ENCODE results near the gene FHAD1. TPM values are rescaled to one million over a fixed set of nuclear protein-coding genes. Genes with fewer than 3 reads are reported as not detected.

Gene FHAD1
- total RNA-seq, 1 donor: 0.10 TPM

DNA sequence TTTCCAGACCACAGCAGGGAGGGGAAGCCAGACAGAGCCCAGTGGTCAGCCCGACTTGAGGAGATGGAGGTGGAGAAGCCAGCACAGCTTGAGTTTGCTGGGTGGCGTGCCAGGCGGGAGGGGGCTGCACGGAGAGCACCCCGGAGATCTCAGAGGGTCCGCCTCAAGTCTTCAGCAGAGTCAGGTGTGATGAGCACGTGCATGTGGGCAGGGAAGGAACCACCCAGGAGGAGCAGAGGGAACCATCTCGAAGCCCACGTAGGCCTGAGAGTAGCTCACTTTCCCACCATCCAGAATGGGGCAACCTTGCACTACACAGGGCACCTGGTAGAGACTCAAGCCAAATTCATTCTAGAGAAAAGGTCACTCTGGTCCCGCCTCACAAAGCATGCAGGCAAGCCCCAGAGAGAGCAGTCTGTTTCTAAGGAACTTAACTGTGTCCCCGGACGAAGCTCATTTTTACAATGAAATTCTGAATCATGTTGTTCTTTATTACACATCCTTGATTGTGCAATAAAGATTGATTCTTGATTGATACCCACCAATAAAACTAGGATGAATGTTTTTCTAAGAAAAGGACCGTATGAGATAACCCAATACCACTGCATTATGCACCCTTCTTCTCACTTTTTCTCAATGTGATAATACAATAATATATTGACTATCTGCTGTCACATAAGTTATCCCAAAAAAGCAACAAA lies 64.2 kb downstream of the FHAD1 start:
- H3K4me1 ChIP-seq (ENCODE audit: insufficient read depth, low read length): no peaks in the 10 kb centered on the region
- no peak overlapping the region for H3K4me3 ChIP-seq (ENCODE audit: low read length)
- no peaks in the 10 kb centered on the region for H3K27me3 ChIP-seq (ENCODE audit: insufficient read depth, low read length)
- no peaks in the 10 kb centered on the region for H3K9me3 ChIP-seq (ENCODE audit: low read depth, low read length)

DNA sequence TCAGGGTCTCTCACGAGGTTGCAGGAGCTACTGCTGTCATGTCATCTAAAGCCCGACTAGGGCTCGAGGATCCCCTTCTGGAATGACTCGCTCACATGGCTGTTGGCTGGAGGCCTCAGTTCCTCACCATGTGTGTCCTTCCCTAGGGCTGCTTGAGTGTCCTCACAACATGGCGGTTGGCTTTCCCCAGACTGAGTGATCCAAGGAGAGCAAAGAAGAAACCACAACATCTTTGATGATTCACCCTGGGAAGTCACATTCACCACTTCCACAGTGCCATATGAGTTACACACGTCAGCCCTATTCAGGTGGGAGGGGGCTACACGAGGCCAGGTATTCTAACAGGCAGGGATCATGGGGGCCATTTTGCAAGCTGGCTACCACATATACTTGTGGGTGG lies 64.9 kb downstream of the FHAD1 start:
- no peak overlapping the region for H3K4me3 ChIP-seq (ENCODE audit: low read length)
- H3K27me3 ChIP-seq (ENCODE audit: insufficient read depth, low read length): no peaks in the 10 kb centered on the region
- H3K4me1 ChIP-seq (ENCODE audit: insufficient read depth, low read length): no peaks in the 10 kb centered on the region
- H3K9me3 ChIP-seq (ENCODE audit: low read depth, low read length): no peaks in the 10 kb centered on the region

DNA sequence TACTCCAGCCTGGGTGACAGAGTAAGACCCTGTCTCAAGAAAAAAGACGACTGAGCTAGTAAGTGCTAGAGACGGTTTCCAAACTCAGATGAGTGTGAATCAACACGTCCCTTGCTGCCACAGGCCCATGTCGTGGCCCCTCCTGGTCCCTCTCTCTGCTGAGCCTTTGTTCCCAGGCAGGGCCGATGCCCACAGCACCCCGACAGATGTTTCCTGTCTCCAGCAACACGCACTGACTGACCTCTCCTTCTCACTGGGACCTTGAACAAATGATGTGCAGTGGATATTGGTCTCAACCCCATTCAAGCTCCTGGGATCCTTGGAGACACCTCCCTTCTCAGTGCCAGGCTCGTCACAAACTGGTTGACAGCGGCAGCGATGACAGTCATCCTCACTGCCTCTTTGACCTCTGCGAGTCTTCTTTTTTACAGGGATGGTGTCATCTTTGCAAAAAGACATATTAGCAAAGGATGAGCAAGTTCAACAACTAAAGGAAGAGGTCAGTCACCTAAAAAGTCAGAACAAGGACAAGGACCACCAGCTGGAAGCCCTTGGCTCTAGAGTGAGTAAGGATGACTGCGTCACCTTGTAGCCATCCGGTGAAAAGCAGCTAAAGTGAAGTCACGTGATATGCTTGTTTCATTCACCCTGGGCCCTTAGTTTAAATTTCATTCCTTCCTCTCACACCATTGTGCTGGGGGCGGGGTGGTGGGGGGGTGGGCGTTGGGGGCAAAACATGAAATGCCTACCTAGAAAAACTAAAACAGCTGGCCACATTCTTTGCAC lies 65.8 kb downstream of the FHAD1 start:
- Histone ChIP-seq H3K27me3 (ENCODE audit: insufficient read depth, low read length) (no peaks in the 10 kb centered on the region), H3K4me3 (ENCODE audit: low read length) (no peak overlapping the region), H3K4me1 (ENCODE audit: insufficient read depth, low read length) (no peaks in the 10 kb centered on the region), H3K9me3 (ENCODE audit: low read depth, low read length) (no peaks in the 10 kb centered on the region)

DNA sequence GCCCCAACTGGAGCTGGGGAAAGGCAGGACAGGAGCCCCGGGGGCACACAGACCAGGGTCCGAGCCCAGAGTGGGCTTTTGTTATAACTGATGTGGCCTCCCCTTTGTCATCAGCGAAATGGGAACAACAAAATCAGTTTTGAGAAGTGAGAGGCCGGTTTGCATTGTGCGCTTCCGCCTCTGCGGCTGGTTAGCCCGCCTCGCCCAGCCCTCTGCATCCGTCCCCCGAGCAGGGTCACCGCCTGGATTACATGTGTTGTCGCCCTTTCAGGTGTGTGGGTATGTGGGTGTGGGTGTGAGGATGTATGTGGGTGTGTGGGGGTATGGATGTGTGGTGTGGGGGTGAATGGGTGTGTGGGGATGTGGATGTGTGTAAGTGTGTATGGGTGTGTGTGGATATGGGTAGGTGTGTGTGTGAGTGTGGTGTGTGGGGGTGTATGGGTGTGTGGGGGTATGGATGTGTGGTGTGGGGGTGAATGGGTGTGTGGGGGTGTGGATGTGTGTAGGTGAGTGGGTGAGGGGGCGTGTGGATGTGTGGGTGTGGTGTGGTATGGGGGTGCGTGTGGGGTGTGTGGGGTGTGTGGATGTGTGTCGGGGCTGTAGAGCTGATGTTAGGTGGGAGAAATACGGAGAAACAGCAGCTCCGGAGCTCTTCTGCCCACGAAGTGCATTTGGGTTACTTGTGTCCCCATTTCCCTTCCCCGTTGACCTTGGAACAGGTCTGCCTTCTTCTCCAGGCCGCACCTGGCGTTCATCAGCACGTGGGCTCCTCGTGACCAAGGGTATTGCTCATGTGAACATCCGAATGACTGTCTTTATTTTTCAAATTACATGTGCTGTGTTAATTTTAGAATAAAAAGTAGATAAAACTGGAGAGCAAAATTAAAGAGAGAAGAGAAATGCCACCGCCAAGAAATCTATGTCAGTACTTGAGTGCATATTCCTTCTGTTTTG lies 67.6 kb downstream of the FHAD1 start:
- no peak overlapping the region for H3K4me3 ChIP-seq (ENCODE audit: low read length)
- H3K27me3 ChIP-seq (ENCODE audit: insufficient read depth, low read length): no peaks in the 10 kb centered on the region
- no peaks in the 10 kb centered on the region for H3K9me3 ChIP-seq (ENCODE audit: low read depth, low read length)
- no peaks in the 10 kb centered on the region for H3K4me1 ChIP-seq (ENCODE audit: insufficient read depth, low read length)

DNA sequence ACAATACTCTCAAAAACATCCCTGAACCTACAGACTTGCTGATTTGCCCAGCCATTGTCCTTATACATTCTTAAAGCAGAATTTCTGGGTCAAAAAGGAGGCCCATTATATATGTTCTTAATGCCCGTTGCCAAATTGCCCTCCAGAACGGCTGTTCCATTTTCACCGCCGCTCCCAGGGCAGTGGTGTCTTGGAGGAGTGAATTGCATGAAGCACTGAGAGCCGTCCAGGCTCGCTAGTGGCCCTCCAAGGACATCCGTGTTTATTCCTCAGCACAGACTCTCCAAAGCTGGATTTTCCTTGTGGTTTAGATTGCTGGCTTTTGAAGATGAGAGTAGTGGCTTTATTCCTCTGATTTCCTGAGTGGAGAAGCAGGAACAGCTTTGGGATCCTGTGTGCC lies 68.8 kb downstream of the FHAD1 start:
- Histone ChIP-seq H3K27me3 (ENCODE audit: insufficient read depth, low read length) (no peaks in the 10 kb centered on the region), H3K9me3 (ENCODE audit: low read depth, low read length) (peaks cover 6% of the 10 kb centered on the region), H3K4me1 (ENCODE audit: insufficient read depth, low read length) (no peaks in the 10 kb centered on the region), H3K4me3 (ENCODE audit: low read length) (no peak overlapping the region)

DNA sequence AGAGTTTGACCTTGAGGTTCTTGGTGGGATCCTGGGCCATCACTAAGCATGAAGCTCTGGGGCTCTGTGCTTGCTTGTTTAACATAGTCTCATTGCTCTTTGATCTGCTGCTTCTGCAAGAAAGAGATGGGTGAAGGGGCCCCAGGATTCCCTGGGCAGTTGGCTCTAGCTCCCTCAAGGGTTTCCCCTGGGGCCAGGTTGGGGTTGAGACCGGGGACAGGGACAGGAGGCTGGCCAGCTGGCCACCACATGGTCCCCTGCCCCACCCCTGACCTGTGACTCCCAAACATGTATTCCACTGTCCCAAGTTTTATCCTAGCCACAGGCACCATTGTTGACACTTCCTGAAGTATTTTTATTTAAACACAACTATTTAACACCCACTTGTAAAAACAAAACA lies 69.5 kb downstream of the FHAD1 start:
- no peaks in the 10 kb centered on the region for H3K4me1 ChIP-seq (ENCODE audit: insufficient read depth, low read length)
- no peak overlapping the region for H3K4me3 ChIP-seq (ENCODE audit: low read length)
- no peaks in the 10 kb centered on the region for H3K27me3 ChIP-seq (ENCODE audit: insufficient read depth, low read length)
- H3K9me3 ChIP-seq (ENCODE audit: low read depth, low read length): peaks cover 6% of the 10 kb centered on the region

DNA sequence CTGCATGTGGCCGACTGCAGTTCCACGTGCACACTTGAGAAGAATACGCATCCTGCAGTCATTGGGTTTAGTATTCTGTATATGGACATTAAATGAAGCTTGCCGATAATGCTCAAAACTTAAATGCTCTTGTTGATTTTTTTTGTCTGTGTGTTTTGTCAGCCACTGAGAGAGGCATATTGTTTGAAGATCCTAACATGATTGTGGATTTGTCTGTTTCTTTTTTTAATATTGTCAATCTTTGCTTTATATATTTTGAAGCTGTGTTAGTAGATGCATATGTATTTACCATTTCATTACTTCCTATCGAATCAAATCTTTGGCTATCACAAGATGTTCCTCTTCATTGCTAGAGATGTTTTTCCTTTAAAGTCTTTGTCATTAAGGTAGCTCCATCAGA lies 73.2 kb downstream of the FHAD1 start:
- Histone ChIP-seq H3K4me3 (ENCODE audit: low read length) (no peak overlapping the region), H3K27me3 (ENCODE audit: insufficient read depth, low read length) (no peaks in the 10 kb centered on the region), H3K4me1 (ENCODE audit: insufficient read depth, low read length) (peaks cover 7% of the 10 kb centered on the region), H3K9me3 (ENCODE audit: low read depth, low read length) (peaks cover 6% of the 10 kb centered on the region)

DNA sequence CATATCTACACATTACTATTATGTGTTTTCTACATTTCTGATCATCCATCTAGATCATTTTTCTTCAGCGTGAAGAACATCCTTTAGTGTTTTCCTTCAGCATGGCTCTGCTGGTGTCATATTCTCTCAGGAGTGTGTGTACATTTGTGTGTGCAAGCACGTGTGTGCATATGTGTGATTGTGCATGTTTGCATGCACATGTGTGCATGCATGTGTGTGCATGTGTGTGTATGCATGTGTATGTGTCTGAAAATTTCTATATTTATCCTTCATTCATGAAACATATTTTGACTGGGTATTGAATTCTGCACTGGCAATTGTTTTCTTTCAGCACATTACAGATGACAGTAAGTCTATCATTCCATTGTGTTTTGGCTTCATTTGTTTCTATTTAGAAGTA lies 74.6 kb downstream of the FHAD1 start:
- H3K4me1 ChIP-seq (ENCODE audit: insufficient read depth, low read length): peaks cover 7% of the 10 kb centered on the region
- no peaks in the 10 kb centered on the region for H3K27me3 ChIP-seq (ENCODE audit: insufficient read depth, low read length)
- peaks cover 6% of the 10 kb centered on the region for H3K9me3 ChIP-seq (ENCODE audit: low read depth, low read length)
- no peak overlapping the region for H3K4me3 ChIP-seq (ENCODE audit: low read length)

DNA sequence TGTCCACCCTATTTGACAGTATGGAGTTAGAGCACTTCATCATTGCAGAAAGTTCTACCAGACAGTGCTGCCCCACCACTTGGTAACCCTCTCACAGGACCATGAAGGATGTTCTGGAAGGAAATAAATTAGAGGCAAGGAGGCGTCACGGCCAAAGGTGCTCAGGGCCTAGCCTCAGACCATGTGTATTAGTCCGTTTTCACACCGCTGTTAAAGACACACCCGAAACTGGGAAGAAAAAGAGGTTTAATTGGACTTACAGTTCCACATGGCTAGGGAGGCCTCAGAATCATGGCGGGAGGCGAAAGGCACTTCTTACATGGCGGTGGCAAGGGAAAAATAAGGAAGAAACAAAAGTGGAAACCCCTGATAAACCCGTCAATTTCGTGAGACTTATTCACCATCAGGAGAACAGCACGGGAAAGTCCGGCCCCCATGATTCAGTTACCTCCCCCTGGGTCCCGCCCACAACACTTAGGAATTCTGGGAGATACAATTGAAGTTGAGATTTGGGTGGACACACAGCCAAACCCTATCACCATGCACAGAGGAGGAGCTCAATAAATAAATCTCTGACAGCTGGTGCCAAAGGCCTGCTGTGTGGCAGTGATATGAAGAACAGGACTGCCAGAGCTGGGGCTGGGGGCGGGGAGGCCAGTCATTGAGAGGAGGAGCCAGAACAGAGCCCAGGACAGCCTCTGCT lies 75.8 kb downstream of the FHAD1 start:
- Histone ChIP-seq H3K4me3 (ENCODE audit: low read length) (no peak overlapping the region), H3K4me1 (ENCODE audit: insufficient read depth, low read length) (peaks cover 7% of the 10 kb centered on the region), H3K9me3 (ENCODE audit: low read depth, low read length) (peaks cover 6% of the 10 kb centered on the region), H3K27me3 (ENCODE audit: insufficient read depth, low read length) (no peaks in the 10 kb centered on the region)

DNA sequence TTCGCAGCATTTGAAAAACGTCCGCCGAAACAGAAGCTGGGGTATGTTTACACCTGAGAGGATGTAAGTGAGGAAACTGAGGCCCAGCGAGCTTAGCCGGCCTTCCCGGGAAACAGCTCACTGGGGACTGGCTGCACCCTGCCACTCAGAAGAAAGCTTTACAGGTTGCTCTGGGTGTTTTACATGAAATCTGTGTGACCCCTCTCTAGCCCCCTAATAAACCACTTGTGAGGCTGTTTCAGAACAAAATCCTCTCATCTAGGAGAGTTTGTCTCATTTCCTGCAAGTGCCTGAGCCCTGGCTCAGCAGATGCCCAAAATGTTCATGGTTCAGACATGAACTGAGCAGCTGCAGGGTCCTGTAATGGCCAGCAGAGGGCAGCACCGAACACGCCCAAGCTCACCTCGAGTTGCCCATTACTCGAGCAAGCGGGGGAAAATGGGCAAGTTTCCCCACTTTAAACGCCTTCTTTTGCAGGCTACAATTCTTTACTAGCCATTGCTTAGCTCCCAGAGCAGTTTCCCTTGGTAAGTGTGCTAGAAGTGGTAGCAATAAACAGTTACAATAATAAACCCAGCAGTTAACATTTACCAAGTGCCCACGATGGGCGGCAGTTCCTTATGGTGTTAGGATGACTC lies 76.4 kb downstream of the FHAD1 start:
- H3K9me3 ChIP-seq (ENCODE audit: low read depth, low read length): peaks cover 6% of the 10 kb centered on the region
- no peak overlapping the region for H3K4me3 ChIP-seq (ENCODE audit: low read length)
- no peaks in the 10 kb centered on the region for H3K27me3 ChIP-seq (ENCODE audit: insufficient read depth, low read length)
- peaks cover 7% of the 10 kb centered on the region for H3K4me1 ChIP-seq (ENCODE audit: insufficient read depth, low read length)

DNA sequence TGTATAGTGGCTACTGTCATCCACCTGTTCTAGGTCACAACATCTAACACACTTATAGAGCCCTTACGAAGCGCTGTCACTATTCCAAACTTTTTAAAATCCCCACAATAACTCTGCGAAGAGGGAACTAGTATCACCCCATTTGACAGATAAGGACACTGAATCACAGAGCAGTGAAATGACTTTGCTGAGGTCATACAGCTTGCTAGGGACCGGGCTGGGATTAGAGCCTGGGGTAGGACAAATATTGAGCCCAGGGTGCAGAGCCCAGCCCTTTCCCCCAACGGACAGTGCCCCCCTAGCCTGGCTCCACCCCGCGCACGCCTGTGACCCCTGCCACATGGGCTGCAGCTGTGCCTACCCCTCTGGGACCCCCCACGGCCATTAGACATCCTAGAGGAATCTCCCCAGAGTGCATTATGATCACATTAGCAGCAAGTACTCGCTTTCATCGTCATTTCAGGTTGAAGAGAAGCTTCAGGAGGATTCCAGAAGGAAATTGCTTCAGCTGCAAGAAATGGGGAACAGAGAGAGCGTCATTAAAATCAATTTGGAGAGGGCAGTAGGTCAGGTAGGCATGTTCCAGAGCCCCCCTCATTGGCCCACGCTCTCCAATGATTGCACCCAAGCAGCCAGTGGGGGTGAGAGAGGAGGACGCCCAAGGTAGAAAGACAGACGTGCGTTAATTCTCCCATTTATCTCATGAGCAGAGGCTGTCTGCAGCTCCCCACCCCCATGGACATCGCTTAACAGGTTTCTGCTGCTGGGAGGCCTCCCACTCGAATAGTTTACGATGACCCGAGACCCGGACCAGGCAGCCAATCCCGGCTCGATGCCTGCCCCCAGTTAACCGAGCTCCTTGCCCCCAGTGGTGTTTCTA lies 77.2 kb downstream of the FHAD1 start:
- Histone ChIP-seq H3K9me3 (ENCODE audit: low read depth, low read length) (peaks cover 6% of the 10 kb centered on the region), H3K27me3 (ENCODE audit: insufficient read depth, low read length) (no peaks in the 10 kb centered on the region), H3K4me1 (ENCODE audit: insufficient read depth, low read length) (peaks cover 9% of the 10 kb centered on the region), H3K4me3 (ENCODE audit: low read length) (no peak overlapping the region)

DNA sequence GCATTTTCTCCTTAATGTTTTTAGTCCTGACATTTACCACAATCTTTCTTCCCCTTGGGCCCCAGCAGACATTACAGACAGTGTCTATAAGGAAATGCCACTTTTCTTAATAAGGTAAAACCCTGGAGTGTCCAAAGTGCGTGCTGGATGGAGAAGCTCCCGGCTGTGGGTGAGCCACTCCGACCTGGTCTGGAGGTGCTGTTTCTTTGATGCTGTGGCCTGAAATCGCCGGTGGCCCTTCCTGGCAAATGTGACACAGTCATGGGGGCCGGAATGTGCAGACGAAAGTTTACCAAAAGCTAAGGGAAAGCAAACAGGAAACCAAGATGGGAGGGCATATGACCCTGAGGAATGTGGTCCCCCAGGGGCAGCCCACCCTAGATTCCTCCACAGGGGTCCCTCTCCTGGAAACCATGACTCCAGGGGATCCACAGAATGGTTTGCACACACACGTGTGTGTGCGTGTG lies 77.9 kb downstream of the FHAD1 start:
- Histone ChIP-seq H3K27me3 (ENCODE audit: insufficient read depth, low read length) (no peaks in the 10 kb centered on the region), H3K4me3 (ENCODE audit: low read length) (no peak overlapping the region), H3K4me1 (ENCODE audit: insufficient read depth, low read length) (peaks cover 11% of the 10 kb centered on the region), H3K9me3 (ENCODE audit: low read depth, low read length) (peaks cover 6% of the 10 kb centered on the region)

DNA sequence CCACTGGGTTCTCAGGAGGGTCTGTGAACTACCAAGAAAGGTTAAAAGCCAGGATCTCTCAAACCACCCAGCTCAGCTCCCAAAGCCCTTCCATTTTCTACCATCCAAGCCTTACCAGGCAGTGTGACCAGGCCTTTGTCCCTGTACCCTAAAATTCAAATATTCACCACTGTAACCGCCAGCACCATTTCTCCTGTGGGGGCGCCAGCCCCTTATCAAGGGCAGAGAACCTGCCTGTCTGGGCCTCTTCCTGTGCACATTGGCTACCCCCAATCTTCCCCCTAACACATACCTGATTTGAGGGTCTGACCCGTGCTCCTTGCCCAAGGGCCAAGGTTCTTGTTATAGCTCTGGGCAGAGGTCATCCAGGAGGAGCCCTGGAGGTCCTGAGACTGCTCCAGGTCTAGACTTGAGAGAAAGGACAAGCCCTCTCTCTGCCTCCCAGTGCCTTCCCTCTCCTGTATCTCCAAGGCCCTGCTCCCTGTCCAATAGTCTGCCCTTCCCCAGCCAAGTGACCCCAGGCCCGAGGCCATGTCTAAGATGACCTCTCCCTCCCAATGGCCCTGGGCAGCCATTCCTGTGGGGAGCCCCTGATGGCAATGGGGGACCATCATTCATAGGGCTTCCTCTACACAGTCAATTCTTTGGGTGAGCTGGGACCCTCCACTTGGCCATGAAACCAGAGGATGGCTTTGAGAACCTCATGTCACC lies 78.5 kb downstream of the FHAD1 start:
- peaks cover 11% of the 10 kb centered on the region for H3K4me1 ChIP-seq (ENCODE audit: insufficient read depth, low read length)
- peaks cover 3% of the 10 kb centered on the region for H3K9me3 ChIP-seq (ENCODE audit: low read depth, low read length)
- H3K27me3 ChIP-seq (ENCODE audit: insufficient read depth, low read length): no peaks in the 10 kb centered on the region

More for the DNA sequence above, 78.5 kb downstream of the FHAD1 start:
- H3K4me3 ChIP-seq (ENCODE audit: low read length): no peak overlapping the region

Measured in mononuclear cell (primary cell).